Measurements from ENCODE around the gene NAA38. TPM values are rescaled to one million over a fixed set of nuclear protein-coding genes. Genes with fewer than 3 reads are reported as not detected.

The NAA38 gene
- total RNA-seq, 1 experiment from 2014 or later: 103 TPM

- ChIA-PET RAD21 (ENCODE audit: low non-redundant PET in 1 of 2, low total read pairs in 2 of 2, uncharacterized antibody in 2 of 2, unreplicated experiment in 2 of 2) (no interaction called here), POLR2A (no interaction called here), CTCF (interaction anchor here (0.5 kb wide), 1 partner anchor 27 kb away, joined by 3 read pairs; no protein-coding TSS in a partner anchor)
- H3K36me3 ChIP-seq (ENCODE audit: control insufficient read depth in 1 of 2, insufficient read depth in 2 of 2, low read length in 2 of 2): peaks cover 18 to 27% of the 10 kb centered on the region in 2 experiments
- peaks cover 20 to 43% of the 10 kb centered on the region in 2 experiments for H3K4me1 ChIP-seq (ENCODE audit: control insufficient read depth in 1 of 2, insufficient read depth in 2 of 2, low read length in 2 of 2)
- no peak overlapping the region for H3K4me3 ChIP-seq (replicated peaks in 1 of 2; ENCODE audit: low read depth in 1 of 2, low read length in 2 of 2)
- H3K27me3 ChIP-seq (ENCODE audit: insufficient read depth, low read length): no peaks in the 10 kb centered on the region
- DNase-seq (ENCODE audit: low read depth, low spot score) (no peak), ATAC-seq (no peak)
- H3K79me2 ChIP-seq (ENCODE audit: insufficient read depth, low read length): peaks cover 42% of the 10 kb centered on the region
- no peaks in the 10 kb centered on the region for H3K9me3 ChIP-seq (ENCODE audit: control insufficient read depth in 1 of 2, insufficient read depth in 1 of 2, low read depth in 1 of 2, low read length in 2 of 2)
- no peak overlapping the region for H3K27ac ChIP-seq (ENCODE audit: low read depth, low read length)
- H3K4me2 ChIP-seq (ENCODE audit: low read length): no peak overlapping the region
- no peaks in the 10 kb centered on the region for H4K20me1 ChIP-seq (ENCODE audit: insufficient read depth)
- no TSS peak for BruUV-seq (replicated peaks)
- no peak overlapping the region for H3K9ac ChIP-seq (ENCODE audit: low read length)
- no peak for TF ChIP-seq EGR1 (IDR thresholded peaks at IDR 0.05; ENCODE audit: low read depth)
- TF ChIP-seq, protein P1, sequence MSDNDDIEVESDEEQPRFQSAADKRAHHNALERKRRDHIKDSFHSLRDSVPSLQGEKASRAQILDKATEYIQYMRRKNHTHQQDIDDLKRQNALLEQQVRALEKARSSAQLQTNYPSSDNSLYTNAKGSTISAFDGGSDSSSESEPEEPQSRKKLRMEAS (IDR thresholded peaks at IDR 0.05): no peak
- no peak for TF ChIP-seq SP1 (IDR thresholded peaks at IDR 0.05; ENCODE audit: low read depth)
- TF ChIP-seq ELF1 (IDR thresholded peaks at IDR 0.05; ENCODE audit: borderline replicate concordance, low read depth): no peak
- TF ChIP-seq CBX3 (IDR thresholded peaks at IDR 0.05; ENCODE audit: low read depth): no peak
- TF ChIP-seq, protein P2, sequence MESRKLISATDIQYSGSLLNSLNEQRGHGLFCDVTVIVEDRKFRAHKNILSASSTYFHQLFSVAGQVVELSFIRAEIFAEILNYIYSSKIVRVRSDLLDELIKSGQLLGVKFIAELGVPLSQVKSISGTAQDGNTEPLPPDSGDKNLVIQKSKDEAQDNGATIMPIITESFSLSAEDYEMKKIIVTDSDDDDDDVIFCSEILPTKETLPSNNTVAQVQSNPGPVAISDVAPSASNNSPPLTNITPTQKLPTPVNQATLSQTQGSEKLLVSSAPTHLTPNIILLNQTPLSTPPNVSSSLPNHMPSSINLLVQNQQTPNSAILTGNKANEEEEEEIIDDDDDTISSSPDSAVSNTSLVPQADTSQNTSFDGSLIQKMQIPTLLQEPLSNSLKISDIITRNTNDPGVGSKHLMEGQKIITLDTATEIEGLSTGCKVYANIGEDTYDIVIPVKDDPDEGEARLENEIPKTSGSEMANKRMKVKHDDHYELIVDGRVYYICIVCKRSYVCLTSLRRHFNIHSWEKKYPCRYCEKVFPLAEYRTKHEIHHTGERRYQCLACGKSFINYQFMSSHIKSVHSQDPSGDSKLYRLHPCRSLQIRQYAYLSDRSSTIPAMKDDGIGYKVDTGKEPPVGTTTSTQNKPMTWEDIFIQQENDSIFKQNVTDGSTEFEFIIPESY (IDR thresholded peaks at IDR 0.05; ENCODE audit: extremely low read depth, insufficient replicate concordance, low read length): no peak
- no peak for TF ChIP-seq FOSL1 (IDR thresholded peaks at IDR 0.05; ENCODE audit: low read depth)
- TF ChIP-seq ATF3 (IDR thresholded peaks at IDR 0.05): no peak
- TF ChIP-seq RAD21 (IDR thresholded peaks at IDR 0.05; ENCODE audit: low read depth): no peak
- no peak for TF ChIP-seq ZFX (IDR thresholded peaks at IDR 0.05)
- no peak for TF ChIP-seq EZH2phosphoT487 (IDR thresholded peaks at IDR 0.05; ENCODE audit: borderline replicate concordance)
- TF ChIP-seq SRF (IDR thresholded peaks at IDR 0.05; ENCODE audit: low read depth): no peak
- no peak for TF ChIP-seq JUND (IDR thresholded peaks at IDR 0.05)
- TF ChIP-seq SIN3A (IDR thresholded peaks at IDR 0.05; ENCODE audit: low read depth): no peak
- TF ChIP-seq REST (IDR thresholded peaks at IDR 0.05; ENCODE audit: low read depth): no peak
- H2AFZ ChIP-seq (ENCODE audit: low read depth, low read length, poor library complexity, severe bottlenecking): no peak overlapping the region
- intact Hi-C loops (cut with micrococcal nuclease): no loop called here
- no peaks in the 10 kb centered on the region for H3K9me2 ChIP-seq (ENCODE audit: insufficient read depth)
These were observed 4.3 kb downstream of the NAA38 start for GRCh38 chr17:7852919-7853690.

Data from HCT116 (cell line).